GM21528 (cell line): ENCODE data around the gene IRAK1.

ENCODE experiments used
- ATAC-seq: cut with Tn5 transposase; IDR thresholded peaks from one replicate; pipeline ENCODE4 v1.9.1; 2021; ENCODE audit warnings: mild to moderate bottlenecking, moderate library complexity; ENCODE audit not compliant: unreplicated experiment, low FRiP score

Gene IRAK1

DNA sequence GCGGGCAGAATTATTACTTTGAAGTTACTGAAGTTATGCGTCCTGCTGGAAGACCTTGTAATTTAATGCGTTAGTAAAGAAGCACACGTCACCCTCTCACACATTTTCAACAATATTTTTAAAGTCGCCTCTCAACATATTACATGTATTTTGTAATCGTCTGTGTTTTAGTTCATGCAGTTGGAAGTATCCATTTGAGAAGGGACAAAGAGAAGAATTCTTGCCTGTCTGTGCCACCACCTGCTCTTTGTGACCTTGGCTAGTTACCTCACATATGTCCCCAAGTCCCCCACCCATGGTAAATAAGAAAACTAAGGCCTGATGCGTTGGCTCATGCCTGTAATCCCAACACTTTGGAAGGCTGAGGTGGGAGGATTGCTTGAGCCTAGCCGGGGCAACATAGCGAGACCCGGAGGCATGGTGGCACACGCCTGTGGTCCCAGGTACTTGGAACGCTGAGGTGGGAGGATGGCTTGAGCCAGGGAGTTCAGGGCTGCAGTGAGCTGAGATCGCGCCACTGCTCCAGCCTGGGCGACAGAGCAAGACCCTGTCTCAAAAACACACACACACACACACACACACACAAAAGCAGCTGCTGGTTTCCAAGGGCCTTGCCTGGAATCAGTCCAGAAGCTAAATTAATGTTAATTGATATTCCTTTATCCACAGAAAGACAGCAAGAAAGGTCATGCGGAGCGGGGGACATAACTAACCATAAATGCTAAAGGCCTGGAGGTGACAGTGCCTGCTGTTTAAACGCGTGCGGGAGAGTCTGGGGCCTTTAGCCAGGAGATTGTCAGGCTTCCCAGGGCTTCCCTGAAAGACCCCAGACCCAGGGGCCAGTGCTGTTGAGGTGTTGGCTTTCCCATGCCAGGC is 46.3 kb downstream of the IRAK1 start:
- ATAC-seq = no peak

DNA sequence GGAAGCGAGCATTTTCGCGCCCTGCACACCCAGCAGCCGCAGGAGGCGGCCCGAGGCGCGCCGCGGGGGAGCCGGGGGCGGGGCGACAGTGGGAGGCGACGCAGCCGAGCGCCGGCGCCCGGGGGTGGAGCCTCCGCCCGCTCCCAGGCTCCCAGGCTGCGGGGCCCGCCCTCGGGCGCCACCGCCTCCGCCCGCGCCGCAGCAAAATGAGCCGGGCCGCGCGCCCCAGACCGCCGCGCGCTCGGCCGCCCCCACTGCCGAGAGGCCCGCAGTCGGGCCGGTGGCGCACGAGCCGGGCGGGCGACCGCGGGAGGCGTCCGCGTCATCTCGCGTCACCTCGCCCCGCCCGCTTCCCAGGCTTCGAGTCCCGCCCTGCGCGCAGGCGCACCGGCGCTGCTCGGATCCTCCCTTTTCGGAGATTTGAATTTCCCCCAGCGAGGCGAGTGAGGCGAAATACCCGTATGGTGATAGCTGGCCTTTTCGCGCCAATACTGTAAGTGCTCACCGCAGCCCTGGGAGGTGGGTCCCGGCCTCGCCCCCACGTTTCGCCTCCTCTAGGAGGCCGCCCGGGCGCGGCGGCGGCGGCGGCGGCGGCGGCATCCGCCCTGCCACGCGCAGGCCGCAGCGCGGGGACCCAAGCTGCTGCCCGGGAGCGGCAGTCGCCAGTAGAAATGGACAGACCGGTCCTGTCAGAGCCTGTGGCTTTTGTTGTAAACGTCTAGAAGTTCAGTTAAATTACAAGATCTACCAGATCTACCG is 47.2 kb downstream of the IRAK1 start, which contains the start of gene TMEM187:
Gene TMEM187, plus strand, starts transcription at position 387 of the 759 bp plus-strand sequence. CDS start 9,309 bp downstream, outside the sequence.
- ATAC-seq = peak; percentile 50

DNA sequence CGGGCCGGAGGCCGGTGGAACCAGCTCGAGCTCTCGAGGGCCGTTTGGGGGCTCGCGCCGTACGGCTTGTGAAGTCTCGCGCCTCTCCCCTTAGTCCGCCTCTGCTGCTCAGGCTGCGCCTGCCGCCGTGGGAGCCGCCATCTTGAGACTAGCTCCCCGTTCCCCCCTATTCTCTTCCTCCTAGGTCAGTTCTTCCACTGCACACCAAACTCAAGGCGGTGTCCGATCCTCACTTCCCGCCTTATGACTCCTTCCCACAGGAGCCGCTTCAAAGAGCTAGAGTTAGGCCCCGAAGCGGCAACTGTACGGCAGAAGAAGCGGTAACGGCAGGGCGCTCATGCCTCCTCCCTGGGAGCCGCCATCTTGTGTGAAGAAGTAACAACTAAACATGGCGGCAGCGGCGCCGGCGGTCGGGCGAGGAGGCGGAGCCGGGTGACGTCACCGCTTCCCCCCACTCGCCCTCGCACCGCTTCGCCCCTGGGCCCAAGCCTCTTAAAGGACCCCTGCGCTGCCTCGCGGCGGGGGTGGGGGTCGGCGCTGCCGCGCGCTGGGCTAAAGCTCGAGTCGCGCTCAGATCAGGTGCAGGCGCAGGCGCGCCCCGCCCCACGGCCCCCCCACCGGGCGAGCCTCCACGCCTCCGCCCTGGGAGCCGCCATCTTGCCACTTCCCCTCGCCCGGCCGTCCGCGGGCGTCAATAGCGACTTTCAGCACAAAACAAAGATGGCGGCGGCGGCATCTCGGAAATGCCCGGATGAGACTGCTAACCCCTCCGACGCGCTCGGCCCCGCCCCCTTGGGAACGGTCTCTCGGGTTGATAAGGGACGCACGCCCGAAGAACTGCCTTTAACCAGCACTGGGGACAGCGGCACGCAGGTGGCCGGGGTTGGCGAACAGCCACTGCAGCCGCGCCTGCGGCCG is 48.0 kb downstream of the IRAK1 start, which contains the start of gene HCFC1:
Gene HCFC1, minus strand, starts transcription at position 369 of the 918 bp plus-strand sequence. CDS start 978 bp downstream, outside the sequence.
- ATAC-seq = peak; percentile 52

DNA sequence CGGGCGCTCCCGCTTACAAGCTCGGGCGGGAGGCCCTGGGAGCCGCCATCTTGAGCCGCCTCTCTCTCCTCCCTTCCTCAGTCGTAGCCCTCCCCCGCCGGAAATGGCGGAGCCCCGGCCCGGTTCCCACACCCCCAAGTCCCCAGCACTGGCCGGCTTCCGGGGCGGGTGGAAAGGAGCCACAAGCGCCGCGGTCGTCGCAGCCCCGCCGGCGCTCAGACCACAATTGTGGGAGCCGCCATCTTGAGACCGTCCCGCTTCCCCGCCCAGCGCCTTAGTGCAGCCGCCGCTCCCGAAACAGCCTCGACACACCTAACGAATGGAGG is 48.6 kb downstream of the IRAK1 start:
- ATAC-seq = peak; percentile 24

DNA sequence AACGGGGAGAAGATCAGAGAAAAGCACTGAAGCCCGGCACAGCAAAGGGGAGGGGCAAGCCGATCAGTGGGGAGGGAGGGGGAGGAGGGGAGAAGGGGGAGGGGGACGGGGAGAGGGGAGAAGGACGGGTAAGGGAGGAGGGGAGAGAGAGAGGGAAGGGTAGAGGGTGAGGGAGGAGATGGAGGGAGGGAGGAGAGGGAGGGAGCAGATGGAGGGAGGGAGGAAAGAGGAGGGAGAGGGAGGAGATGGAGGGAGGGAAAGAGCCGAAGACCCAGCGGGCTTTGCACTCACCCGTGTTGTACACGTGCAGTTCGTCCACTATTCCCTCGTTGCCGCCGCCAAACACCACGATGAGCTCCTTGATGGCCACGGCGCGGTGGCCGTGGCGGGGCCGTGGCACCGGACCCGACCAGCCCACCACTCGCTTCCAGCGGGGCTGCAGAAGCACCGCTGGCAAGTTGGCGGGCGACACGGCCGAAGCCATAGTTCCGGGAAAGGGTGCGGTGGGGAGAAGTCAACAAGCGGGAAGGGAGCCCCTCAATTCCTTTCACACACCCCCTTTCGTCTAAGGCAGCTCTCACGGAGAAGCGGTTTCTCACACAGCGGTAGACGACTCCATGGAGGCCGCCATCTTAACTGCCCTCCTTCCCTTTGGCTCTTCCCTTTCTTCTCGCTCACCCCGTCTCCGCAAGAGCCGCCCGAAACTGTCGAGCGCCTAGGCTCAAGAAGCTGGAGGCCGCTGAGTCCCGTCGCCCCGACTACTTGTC is 49.2 kb downstream of the IRAK1 start:
- no peak for ATAC-seq

DNA sequence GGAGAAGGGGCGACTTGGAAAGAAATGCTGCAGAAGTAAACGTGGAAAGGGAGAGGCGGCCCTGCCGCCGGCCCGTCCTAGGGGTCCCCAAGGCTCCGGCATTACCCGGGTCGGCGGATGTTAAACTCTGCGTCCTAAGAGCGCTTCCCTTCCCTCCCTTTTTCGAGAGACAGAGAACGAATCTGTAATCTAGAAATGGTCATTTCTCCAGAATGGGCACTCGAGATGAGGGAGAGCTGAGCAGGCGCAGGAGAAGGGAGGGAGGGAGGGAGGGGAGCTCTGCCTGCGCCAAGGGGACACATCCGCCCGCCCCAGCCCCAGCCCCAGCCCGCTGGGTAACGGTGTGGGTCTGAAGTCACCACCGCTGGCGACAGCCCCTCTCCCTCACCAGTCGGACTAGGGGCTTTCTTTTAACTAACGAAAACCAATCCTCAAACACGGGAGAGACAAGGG is 49.8 kb downstream of the IRAK1 start:
- no peak for ATAC-seq

DNA sequence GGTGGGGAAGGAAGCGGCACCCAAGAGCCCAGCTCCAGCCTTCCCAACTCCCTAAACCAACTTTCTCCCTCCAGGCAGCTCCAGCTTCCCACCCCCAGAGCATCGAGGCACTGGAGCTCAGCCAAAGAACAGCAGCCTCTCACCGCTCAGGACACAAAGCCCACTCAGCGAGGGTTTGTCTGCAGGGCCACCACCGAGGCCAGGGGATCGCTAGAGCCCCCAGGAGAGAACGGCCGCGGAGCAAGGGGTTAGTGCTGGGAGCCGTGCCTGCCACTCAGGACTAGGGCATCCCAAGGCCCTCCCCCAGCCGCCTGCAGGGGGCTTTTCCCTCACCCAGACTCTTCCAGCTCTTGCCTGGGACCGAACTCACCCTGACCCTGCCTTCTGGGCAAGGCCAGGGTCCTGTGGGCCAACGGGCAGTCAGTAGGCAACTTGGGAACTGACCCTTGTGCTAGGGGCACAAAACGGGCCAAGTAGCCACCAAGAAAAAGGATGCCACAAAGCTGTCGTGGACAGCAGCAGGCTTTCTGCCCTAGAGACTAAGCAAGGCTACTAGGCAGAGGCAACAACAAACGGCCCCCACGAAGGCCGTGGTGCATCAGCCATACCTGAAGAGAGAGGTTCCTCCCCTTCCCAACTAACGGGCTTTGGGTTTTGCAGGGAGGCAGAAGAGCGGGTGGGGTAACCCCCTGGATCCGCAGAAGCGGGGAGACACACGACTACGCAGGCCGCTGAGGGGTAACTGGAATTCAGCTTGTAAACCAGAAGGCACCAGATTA is 50.4 kb downstream of the IRAK1 start:
- ATAC-seq = no peak

DNA sequence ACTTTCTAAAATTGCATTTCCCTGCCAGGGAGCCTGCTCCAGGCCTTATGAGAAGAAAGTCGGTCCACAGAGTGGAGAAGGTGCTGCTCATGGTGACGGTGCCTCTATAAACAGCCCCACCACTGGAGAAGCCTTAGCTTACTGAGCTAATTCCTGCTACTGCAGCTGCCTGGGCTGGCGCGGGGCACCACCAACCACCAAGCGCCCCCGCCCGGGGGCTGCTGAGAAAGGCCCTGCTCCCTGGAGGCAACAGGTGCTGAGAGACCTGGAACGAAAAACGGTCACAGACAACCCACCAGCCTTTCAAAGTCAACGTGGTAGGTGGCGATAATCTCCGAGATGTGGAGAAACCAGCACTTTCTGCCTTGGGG is 51.0 kb downstream of the IRAK1 start:
- no peak for ATAC-seq

DNA sequence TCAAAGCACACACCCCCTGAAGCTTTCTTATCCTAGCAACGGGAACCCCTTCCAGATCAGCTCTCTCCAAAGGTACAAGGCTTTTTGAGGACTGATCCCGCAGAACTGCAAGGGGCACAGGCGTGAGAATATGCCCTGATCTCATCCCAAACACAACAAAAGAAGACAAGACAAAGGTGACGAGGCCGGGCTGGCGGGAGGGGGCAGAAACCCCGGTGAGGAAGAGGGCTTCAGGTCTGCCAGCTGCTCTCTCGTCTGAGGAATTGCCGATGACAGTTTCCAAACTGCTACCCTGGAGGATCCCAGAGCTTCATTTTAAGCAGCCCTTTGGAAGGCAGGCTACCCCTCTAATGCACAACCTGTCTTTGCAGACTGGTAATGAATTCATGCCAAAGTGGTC is 51.4 kb downstream of the IRAK1 start:
- no peak for ATAC-seq

DNA sequence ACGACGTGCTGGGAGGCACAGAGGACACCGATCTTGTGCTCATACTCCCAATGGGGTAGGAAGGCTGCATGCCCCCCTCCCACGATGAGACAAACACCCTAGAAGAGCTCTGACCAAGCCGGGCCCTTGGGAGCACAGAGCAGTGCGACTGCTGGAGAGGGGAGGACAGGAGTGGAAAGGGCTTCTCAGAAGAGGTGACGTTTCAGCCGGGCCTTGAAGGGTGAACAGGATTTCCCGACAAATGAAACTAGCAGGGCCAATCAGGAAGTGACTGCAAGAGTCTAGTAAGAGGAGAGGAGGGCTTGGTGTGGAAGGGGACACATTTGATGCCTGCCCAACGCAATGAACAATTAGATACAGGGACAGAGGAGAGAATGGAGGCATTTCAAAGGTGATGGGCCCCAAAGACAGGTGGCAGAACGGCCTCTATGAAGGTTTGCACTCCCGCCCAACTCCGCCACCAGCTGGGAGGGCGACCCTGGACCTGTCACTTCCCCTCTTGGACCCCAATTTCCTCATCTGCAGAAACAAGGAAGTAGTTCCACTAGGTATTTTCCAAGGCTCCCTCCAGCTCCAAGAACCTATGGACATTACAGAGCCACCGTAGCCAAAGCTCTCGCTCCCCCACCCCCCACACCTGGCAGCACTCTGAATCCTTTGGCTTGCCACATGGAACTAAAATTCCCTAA is 52.0 kb downstream of the IRAK1 start:
- no peak for ATAC-seq

DNA sequence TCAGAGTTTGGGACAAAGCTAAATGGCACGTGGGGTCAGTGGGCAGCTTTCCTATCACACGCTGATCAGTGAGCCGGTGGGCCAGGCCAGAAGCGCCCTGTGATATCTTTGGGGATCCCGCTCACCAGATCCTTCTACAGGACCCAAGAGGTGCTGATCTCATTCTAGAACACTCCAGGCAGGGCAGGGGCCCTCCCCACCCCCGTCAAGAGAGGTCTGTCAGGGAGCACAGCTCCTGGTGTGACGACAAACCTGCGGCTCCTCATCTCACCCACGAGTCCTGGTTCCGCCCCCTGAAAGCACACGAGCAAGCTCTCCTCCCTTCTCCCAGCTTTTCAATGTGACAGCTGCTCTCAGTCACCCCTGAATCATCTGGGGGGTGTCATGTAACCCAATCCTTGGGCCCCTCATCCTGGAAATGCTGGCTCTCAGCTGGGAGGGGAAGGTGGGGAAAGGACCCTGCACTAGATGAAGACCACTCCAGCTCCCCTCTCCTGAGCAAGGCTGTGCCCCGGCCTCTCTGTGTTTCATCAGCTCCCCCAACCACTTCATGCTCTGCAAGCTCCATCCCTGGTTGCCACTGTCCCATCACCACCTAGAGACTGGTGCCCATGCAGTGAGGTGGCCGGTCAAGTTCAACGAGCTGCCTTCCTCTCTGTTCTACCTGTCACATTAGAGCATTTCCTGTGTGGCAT is 52.7 kb downstream of the IRAK1 start:
- ATAC-seq = no peak

DNA sequence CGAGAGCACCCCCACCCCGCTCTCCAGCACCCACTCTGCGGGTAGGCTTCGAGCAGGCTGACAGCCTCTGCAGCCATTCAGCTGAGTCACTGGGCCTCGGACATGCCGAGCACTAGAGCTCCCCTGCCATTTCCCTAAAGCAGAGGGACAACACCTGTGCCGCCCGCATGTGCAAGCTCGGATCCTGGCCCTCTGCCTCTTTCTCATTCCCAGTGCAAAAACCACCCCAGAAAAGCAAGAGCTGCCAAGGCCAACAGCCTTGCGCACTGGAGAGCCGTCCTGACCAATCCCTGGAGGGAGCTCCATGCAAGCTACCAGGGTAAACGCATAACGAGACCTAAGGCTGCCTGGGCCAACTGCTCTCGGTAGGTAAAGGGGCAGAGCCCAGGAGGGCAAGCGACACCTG is 53.4 kb downstream of the IRAK1 start:
- no peak for ATAC-seq

DNA sequence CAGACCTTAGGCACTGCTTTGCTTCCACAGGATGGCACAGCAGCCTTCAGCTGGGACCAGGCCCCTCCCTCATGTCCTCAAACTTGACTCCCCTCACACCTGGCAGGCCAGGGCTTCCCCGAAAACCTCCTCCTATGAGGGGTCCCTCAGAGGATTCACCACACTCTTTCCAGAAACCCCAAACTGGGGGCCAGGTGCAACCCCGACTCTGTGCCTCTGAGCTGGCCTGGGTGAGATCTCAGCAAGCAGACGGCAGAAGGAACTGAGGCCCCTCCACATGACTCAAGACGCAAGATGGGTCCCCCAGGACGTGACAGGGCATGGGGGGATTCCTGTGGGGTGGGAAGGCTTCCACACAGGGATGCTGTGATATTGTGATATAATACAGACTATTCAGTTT is 54.3 kb downstream of the IRAK1 start:
- no peak for ATAC-seq

DNA sequence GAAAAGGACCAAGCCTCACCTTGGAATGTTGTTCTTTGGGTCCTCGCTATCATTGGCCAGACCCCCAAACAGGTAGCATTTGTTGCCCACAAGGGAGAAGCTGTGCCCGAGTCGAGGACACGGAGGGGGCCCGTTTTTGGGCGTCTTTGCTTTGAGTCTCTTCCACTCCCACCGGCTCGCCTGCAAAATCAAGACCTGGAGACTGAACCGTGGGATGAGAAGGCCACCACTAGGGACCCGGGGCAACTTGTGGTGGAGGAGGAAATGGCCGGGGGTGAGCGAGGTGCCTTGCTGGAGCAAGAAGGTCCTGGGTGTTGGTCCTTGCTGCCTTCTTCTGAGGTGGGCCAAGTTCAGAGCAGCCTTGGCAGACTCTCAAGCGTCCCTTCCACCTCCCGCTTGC is 55.6 kb downstream of the IRAK1 start:
- no peak for ATAC-seq

DNA sequence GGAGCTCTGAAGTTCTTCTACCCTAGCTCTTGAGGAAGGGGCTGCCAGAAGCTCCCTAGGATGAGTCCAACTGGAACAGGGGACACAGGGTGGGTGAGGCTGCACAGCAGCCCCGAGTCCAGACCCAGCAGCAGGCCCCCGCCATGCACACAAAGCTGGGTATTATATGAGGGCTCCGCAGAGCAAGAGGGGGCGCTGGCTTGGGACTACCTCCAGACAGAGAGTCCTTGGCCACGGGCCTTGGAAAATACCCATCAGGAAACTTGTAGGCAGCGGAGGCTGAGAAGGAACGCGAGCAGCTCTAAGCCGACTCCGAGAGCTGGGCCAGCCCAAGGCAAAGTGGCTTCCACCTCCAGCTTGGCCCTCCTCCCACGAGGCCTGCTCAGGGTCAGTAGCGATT is 56.2 kb downstream of the IRAK1 start:
- no peak for ATAC-seq

DNA sequence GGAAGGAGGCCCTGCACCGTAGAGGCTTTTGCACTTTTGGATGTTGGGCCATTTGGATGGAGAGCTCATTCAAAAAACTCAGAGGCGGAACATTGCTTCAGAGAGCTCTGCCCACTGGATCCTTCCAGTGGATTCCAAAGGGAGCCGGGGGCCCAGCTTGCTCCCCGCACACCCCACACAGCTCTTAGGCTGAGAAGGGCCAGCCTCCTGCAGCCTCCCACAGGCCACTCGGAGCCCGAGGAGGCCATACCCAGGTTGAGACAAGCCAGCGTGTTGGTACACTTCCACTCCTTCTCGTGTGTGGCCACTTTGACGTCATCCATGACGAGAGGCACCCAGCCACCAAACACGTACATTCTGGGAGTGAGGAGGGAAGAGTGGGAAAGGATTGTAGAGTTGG is 58.4 kb downstream of the IRAK1 start:
- no peak for ATAC-seq

DNA sequence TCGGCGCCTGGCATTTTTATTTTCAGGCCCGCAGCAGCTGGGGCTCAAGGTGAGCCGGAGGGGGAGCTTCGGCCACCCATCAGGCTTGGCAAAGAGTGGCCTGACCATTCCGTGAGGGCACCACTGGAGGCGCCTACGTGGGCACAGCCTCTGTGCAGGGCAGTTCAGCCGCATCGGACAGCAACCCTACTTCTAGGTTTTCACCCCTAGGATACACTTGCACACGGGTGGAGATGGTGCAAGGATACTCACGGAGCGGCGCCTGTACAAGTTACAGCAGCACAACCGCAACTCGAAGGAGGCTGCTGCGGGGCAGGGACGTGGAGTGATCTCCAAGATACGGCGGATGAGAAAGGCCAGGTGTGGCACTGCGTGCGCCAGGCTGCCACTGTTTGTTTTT is 58.9 kb downstream of the IRAK1 start:
- ATAC-seq = no peak
